ENCODE measurements around the gene PAK5.

Gene PAK5

DNA sequence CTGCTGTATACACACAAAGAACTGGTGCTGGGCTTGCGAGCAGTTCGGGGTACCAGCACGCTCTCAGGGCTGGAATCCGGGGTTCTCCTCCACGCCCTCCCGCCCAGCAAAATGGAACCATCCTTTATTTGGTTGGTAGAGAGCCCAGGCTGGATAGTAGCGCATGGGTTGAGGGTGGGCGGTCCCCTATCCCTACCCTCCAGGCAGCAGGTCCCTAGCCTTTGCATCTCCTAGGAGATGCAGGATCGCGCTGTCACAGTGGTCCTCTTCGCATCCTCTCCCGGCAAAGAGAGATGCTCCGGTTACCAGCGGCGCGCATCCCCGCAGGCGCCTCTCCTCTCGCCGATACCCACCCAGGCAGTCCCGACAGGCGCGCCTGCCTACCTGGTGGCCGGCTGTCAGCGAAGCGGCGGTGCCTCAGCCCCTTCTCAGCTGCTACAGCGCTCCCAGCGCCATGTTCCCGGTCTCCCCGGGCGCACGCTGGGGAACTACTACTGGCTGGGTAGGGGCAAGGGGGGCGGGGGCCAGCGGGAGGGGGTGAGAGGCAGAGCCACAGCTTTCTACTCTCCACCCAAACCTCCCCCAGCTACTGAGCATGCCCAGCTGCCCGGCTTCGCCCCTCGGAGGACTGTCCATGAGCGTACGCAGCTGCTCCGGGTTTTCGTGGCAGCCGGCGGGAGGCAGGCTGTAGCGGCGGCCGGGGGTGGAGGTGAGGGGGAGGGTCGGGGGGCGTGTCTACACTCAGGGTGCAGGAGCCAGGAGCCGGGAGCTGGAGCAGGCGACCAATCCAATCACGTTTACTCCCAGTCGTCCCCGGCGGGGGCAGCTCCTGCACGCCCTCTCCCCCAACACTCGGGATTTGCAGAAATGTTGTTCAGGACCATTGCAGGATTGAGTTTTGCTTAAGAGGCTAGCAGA lies at the start of gene PAK5:
TSS of gene PAK5 (minus strand) at position 699 of the 918 bp plus-strand sequence. CDS start 194,748 bp downstream, outside the sequence.
- no peak for DNase-seq (ENCODE audit: low read depth)

DNA sequence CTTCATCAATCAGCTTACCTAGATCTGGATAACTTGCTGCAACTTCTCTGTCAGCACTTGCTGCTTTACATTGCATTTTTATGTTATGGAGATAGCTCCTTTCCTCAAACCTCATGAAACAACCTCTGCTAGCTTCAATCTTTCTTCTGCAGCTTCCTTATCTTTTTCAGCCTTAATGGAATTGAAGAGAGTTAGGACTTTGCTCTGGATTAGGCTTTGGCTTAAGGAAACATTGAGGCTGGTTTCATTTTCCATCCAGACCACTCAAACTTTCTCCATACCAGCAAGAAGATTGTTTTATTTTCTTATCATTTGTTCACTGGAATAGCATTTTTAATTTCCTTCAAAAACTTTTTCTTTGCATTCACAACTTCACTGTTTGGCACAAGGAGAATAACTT lies 48.8 kb upstream of the PAK5 start:
- no peak for DNase-seq (ENCODE audit: low read depth)

DNA sequence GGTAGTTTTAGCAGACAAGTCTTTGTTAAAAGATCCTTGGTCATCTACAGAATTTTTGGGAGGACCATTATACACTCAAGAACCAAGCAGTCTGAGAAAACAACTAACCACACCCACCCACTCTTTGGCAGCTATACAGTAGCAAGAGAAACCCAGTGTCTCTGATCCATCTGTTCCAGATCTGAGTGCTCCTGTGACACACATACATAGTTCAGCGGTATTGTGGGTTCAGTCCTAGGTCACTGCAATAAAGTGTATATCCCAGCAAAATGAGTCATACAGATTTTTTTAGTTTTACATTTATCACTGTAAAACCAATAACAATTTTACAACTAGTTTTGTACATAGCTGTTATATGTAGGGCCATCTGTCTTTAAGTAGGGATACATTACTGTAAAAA lies 47.4 kb upstream of the PAK5 start:
- DNase-seq (ENCODE audit: low read depth), result no peak

DNA sequence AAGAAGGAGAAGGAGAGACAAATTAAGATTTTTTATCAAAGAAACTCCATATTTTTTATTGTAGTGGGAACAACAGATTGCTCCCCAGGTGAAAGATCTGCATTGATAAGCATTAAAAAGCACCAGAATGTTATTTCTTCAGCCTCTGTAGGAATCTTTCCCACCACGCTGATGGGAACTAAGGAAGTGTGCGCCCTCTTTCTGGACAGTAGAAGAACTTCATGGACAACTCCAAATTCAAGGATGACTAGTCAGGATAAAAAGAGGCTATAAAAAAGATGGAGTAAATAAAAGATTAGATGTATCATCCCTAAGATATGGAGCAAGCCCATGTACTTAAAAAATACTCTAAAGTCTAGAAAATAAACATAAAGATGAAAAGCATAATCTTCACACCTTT lies 45.8 kb upstream of the PAK5 start:
- no peak for DNase-seq (ENCODE audit: low read depth)

DNA sequence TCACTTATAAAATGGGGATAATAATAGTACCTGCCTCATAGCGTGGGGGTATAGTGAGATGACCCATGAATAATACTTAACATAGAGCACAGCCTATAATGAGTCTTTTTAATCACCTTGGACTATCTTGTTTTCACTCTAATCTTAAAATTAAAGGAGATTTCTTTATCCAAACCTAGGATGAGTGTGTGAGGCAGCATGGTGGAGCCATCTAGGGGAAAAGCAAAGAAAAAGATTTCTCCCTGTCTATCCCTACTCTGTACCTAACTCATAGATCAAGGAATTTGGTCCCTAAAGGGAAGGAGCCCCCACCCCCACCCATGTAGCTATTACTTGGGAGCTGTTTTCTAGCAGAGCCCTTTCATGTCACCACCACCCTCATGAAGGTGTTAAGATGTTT lies 45.2 kb upstream of the PAK5 start:
- DNase-seq (ENCODE audit: low read depth), result no peak

DNA sequence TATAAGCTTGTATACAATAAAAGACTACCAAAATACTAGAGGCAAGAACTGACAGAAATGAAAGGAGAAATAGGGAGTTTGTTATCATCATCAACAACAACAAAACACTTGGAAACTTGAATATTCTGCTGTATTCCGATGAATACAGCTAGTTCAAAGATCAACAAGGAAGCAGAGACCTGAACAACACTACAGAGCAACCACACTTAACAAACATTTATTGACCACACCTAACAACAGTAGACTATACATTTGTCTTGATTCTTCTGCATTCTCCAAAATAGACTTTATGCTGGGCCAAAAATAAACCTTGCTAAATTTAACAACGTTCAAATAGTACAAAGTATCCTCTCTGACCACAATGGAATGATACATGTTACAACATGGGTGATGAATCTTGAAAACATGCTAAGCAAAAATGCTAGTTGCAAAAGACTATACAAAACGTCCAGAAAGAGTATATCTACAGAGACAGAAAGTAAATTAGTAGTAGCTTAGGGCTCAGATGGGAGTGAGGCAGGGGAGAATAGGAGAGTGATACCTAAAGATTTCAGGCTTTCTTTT lies 39.1 kb upstream of the PAK5 start:
- no peak for DNase-seq (ENCODE audit: low read depth)

DNA sequence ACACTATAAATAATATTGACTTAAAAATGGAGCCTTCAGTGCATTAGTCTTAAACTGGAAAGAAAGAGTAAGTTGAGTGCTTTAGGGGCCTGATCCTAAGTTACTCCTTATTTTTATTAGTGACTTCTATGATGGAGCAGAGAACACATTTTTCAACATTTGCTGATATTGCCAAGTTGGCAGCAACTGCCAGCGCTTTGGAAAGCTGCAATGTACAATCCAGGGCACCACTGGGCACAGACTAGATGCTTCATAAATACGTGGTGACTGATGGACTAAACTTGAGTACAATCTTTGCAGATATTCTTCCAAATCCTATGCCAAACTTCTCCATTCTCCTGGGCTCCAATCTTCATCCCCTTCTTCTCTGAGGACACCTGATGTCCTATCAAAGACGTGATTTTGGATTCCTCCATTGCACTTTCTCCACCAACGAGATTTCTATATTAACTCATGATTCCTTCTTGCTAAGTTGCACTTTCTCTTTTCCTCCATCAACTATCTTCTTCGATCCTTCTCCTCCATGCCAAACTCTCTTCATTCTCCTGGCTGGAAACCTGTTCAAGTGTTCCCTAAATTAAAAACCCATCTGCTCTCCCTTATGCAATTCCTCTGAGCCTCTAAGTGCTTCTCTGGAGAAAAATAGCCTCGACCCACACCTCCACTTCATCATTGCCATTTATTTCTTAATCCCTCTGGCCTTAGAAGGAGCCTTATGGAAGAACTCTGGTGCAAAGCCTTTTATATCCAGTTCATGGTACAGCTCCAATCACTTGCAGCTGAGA lies 28.5 kb upstream of the PAK5 start:
- no peak for DNase-seq (ENCODE audit: low read depth)

DNA sequence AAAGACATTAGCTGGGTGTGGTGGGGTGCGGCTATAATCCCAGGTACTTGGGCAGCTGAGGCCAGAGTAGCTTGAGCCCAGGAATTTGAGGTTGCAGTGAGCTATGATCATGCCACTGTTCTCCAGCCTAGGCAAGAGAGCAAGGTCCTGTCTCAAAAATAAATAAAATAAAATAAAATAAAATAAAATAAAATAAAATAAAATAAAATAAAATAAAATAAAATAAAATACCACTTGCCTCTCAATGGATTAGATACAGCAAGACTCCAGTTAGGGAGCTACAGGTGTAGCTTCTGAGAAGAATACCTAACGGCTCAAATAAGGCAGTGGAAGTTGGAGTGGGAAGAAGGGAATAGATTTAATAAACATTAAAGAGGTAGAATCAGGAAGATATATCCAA lies 13.7 kb upstream of the PAK5 start:
- no peak for DNase-seq (ENCODE audit: low read depth)

DNA sequence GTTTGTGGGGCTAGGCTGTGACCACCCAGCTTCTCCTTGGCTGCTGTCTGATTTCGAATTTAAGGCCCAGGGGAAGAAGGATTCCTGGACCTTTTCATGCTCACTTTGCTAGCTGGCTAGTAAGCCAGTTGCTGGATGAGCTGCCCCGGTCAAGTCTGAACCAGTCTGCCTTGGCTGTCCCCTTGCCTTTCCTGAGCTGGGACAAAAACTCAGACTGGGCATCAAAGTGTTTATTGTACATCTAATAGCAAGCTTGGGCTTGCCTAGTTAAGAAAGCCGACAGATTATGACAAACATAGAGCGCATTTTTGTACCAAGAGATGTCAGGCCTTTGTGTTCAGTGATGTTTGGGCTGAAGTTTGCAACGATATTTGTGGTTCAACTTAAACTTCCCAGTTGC lies 750 bp upstream of the PAK5 start:
- no peak for DNase-seq (ENCODE audit: low read depth)

DNA sequence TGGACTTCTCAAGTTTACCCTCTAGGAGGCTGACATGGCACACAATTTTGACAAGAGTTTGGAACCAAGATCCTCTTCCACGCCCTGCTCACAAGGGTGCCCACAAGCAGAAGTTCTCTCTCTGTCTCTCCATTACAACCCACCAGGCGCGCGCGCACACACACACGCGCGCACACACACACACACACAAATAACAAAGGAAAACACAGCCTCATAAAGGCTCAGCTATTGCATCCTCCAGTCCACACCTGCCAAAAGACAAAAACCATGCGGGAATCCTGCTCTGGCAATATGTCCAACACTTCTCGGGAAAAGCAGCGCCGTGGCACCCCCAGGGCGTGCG lies 870 bp downstream of the PAK5 start:
- no peak for DNase-seq (ENCODE audit: low read depth)

DNA sequence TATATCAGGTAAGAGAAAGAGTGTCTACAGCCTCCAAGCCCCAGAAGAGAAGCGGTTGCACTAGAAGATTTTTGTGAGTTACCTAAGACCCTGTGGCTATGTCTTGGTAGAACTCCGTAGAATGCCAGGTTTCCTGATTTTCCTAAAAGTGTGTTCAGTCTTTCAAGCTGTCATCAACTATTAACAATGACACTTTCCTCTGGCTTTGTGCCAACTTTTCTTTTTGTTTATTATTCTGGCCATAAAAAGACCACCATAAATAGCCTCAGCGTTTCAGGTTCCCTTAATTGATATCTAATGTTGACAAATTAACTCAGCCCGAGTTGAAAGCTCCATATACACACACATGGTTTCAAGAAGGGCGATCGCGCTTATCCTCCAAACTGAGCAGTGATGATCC lies 1.2 kb downstream of the PAK5 start:
- no peak for DNase-seq (ENCODE audit: low read depth)

DNA sequence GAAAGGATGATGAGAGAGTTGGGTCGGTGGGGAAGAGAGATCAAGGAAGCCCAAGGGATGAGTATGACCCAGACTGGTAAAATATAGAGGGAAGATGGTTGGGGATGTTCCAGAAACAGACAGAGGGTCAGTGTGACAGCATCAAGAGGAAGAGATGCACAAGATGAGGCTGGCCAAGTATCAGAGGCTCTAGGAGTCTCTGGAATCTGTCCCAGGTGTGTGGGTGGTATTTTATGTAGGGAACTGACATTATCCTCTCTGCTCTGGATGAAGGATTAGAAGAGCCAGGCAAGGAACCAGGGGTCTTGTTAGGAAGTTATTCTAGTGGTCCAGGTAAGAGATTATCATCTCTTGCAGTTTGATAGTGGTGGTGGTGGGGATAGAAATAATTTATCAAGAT lies 3.6 kb downstream of the PAK5 start:
- no peak for DNase-seq (ENCODE audit: low read depth)

DNA sequence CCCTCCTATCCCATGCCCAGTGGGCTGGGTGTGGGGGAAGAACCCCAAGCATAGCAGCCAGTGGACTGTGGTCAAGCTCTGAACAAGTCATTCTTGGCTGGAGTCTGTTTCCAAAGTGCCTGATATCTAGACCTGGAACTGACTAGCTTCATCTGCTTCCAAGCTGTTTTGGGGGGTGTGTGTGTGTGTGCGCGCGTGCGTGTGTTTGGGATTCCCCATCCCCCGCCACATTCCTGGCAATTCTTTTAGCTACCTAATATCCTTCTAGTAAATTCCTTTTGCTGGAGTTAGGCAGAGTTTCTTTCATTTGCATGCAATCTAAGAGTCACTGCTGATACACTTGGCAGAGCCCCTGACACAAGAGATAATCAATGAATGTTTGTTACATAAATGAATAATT lies 7.8 kb downstream of the PAK5 start:
- no peak for DNase-seq (ENCODE audit: low read depth)

DNA sequence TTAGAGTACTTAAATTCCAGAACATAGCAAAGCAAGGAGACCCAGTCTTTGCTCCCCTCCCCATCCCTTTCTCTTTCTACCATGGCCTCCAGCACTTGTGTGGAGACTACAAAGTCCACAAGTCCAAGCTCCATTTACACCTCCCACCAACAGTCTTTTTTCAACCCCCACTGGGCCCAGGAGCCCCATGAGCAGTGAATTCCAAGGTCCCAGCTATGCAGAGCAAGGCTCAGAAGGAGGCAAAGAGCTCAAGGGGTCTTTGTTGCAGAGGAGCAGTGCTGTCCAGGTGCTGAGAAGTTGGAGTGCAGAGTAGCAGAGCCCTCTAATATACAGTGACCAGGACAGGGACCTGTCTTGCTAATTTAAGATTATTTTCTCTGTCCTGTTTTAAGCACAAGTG lies 9.0 kb downstream of the PAK5 start:
- no peak for DNase-seq (ENCODE audit: low read depth)

DNA sequence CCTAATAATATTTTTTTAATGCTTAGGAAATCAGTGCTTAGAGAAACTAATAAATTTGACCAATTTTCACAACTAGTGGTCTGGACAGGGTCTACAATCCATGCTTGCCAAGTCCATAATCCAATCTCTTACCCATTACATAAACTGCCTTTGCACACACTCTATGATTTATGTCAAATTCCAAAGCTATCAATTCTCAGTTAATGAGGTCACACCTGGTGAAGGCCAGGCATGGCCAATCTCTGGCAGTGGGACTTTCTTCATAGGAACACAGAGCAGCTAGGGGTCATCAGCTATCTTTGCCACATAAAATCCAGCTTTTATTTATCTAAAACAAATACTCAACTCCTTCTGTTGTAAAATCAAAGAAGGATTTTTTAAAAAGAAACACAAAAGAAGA lies 21.2 kb downstream of the PAK5 start:
- no peak for DNase-seq (ENCODE audit: low read depth)

DNA sequence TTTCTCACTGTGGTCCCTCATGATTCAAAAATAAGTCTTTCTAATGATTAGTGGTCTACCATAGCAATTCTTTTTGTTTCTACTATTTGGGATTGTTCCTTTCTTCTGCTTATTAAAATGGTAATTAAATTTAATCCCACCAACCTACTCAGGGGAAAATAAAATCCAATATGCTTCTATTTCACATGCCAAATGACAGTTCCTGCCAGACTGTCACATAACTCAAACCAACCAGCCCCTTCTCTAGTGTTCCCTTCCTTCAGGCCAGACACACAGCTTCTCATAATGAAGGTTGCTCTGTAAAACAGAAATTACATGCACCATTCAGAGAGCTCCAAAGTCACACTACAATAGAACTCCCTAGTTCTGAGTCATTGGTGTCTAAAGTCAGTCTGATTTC lies 23.2 kb downstream of the PAK5 start:
- DNase-seq (ENCODE audit: low read depth), result no peak

DNA sequence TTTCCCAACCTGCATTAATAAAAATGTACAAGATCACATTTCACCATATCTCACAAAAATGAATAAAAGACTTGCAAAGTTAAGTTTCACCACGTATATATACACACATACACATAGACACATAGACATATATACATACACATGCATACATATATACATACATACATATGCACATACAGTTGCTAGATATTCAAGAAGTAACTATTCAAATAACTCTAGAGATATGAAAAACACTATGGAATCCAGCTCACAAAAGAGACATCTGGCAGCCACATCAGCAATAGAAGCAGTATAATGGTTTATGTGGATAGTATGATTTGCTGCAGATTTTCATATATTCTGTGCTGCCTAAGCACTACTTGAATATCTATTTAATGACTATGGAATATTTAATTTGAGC lies 28.1 kb downstream of the PAK5 start:
- DNase-seq (ENCODE audit: low read depth), result no peak

DNA sequence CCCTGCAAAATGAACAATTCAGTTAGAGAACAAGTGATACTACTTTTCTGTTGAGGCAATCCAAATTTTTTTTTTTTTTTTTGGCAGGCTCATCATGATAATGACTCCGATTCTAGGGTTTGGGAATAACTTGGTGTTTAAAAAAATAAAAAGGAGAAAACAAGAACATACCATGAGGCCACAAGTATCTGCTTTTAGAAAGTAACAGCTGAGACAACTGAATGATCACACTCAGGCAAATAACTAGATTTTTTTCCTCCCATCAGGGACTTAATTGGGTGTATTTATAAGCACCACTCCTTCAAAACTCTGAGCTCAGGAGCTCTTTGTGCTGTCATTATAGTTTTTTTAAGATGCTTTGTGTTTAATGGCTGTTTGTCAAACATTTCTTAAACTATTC lies 29.6 kb downstream of the PAK5 start:
- no peak for DNase-seq (ENCODE audit: low read depth)

DNA sequence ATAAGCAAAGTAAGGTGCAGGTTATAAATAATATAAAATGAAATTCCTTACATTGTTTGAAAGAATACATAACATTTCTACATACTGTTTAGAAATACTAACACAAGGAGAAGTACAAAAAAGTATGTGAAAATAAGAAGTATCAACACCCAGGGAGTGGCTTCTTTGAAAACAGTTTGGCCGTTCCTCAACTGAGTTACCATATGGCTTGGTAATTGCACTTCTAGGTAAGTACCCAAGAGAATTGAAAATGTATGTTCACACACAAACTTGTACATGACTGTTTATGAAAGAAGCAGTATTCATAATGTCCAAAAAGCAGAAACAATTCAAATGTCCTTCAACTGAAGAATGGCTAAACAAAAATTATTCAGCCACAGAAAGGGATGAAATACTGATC lies 30.7 kb downstream of the PAK5 start:
- DNase-seq (ENCODE audit: low read depth), result no peak

DNA sequence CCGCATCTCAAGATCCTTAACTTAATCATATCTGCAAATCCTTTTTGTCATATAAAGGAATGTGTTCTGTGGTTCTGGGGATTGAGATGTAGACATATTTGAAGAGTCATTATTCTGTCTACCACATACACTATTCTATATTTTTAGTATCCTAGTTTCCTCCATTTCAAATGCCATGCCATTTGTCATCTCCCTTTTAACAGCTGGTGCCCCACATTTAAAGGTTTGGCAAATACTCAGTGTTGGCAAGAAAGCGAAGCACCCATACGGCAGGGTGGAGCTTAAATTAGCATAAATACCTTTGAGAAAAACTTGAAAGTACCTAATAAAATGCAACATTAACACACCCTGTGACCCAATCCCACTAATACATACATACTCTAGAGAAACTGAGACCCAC lies 31.7 kb downstream of the PAK5 start:
- DNase-seq (ENCODE audit: low read depth), result no peak

DNA sequence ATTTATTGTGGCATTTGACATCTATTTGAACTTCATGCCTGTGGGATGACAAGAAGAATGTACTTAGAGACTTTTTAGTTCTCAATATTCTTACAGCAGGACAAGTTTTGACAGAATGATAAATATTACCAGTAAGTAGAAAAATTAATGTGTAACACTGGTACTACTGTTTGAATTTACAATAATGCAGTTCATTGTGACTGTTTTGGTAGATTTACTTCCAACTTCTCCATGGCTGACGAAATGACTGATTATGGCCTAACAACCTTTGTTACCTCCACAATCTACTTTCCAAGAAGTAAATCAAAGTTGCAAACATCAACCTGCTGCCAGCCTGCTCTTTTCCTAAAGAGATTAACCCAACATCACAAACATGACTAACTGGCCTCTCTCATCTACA lies 38.5 kb downstream of the PAK5 start:
- no peak for DNase-seq (ENCODE audit: low read depth)

DNA sequence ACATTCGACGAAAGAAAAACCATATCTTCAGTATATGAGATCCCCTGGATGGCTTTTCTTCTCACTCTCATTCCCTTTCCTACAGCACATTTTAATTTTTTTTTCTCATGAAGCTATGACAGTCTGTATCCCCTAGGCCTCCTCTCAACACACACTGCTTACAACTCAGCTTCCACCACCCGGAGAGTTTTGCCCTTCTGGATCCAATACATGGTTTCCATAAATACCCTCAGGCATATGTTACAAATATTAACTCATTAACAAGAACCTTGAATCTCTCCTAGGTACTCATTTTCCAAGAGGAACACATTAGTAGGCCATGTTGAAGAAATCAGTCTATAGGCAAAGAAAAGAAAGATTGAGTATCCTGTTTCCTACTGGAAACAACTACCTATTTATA lies 44.0 kb downstream of the PAK5 start:
- no peak for DNase-seq (ENCODE audit: low read depth)

DNA sequence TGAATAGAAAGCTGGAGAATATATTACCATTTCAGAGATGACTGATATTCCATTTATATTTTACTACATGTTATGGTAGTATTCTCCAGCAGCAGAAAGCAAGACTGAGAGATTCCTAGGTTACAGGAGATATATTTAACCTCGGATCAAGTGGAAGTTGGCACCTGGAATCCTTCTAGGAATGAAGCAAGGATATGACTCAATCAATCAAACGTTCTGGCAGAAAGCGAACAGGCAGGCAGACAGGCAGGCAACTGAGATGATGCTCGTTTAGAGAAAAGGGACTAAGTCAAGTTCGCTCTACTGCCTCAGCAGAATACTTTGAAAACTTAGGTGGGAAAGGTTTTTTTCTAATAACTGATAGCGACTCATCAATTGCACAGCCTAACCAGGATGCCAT lies 46.2 kb downstream of the PAK5 start:
- no peak for DNase-seq (ENCODE audit: low read depth)
